Mesenteric fat pad (tissue), 1 donor: ENCODE data around the gene GRIPAP1. TPM values are rescaled to one million over a fixed set of nuclear protein-coding genes. Genes with fewer than 3 reads are reported as not detected.

ENCODE experiments used
- DNase-seq: peaks from one replicate; pipeline ENCODE4 v3.0.0-alpha.2; 2020; ENCODE audit warnings: low spot score
- total RNA-seq: library from RNA; stranded (reverse); fragmentation: NEBNext Ultra II Directional; extraction: Animal tissue kit (Norgen Biotek cat#: 25700); gene quantifications from one replicate; pipeline ENCODE4 v1.2.1, GENCODE V29; 2021
- donor health status: DM: yes; HTN: yes; CAD: no.

The GRIPAP1 gene
- total RNA-seq, 1 donor from 2014 or later, result 37.6 TPM

GRCh38 chrX:48961585-48962091 lies 40.4 kb downstream of the GRIPAP1 start:
- DNase-seq, result no peak

GRCh38 chrX:48960291-48960690 lies 41.8 kb downstream of the GRIPAP1 start:
- no peak for DNase-seq

GRCh38 chrX:48958635-48959094 lies 43.4 kb downstream of the GRIPAP1 start:
- DNase-seq, result no peak

DNA sequence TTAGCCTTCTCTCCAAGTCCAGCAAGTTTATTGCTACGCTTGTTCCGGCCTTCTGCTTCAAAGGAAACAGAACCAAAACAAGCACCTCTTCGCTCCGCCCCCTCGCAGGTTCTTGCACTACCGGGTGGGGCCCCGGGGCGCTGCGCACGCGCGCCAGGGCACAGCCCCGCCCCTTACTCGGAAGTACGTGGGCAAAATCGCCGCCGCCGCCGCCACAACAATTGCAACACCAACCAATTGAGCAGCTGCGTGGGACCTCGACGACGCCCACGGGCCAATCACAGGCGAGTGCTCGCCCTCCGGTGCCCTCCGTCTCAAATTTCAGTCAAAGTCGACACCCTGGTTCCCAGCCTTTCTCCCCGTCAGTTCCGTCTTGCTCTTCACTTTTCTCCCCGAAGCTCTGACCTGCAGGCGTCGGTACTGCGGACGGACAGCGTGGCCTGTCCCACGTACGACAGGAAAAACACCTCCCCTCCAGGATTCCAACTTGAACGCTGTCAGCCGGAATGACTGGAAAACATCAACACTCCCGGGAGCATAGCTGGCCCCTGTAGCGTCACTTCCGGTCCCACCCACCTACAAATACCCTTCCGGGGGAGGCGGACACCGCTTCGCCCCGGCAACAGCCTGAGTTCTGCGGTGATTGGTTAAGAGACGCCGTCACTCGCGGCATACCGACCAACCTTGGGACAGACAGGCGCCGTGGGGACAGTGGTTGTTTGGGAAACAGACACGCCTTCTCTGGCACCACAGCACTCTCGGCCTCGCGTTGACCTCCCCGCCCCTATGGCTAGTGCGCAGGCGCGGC lies 44.0 kb downstream of the GRIPAP1 start:
- DNase-seq, result peak; percentile 97

DNA sequence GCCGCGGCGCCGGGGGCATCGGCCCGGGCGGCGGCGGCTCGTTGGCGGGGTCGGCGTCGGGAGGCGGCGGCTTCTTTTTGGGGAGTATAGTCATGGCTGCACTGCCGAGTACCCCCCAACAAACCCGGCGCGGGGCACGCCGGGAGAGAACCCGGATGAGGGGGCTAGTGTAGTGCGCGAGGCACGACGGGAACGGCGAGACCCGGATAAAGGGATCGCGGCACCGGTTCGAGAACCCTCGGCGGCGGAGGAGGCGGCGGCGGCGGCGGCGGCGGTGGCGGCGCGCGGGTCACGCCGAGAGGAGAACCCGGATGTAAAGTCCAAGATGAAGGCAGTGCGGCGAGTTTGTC lies 44.6 kb downstream of the GRIPAP1 start, which contains the start of gene OTUD5:
Gene OTUD5, minus strand, starts transcription at position 131 of the 350 bp plus-strand sequence. Its CDS starts 37 bp downstream, at position 94.
- DNase-seq, result no peak

GRCh38 chrX:48956728-48957414 lies 45.2 kb downstream of the GRIPAP1 start:
- no peak for DNase-seq

DNA sequence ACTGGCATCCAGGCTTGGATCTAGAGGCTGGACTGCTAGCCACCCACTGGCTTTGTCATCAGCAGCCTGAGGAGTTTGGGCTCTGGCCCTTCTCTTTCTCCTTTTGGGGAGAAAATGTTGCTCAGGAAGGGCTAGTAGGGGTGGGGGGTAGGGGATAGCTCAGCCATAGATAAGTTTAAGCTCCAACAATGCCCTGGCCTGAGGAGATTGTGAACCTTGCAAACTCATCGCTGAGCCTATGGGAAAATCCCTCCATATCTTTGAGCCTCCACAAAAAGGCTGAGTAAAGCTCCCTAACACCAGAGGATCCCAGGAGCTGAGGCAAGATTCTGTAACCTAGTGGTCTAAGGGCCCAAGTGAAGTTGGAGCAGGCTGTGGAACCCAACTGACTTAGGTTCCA lies 53.5 kb downstream of the GRIPAP1 start:
- no peak for DNase-seq

GRCh38 chrX:48945517-48946348 lies 56.3 kb downstream of the GRIPAP1 start:
- no peak for DNase-seq

GRCh38 chrX:48942895-48943294 lies 59.2 kb downstream of the GRIPAP1 start:
- no peak for DNase-seq

- no peak for DNase-seq
These were observed 61.6 kb downstream of the GRIPAP1 start for GRCh38 chrX:48940404-48940955.

DNA sequence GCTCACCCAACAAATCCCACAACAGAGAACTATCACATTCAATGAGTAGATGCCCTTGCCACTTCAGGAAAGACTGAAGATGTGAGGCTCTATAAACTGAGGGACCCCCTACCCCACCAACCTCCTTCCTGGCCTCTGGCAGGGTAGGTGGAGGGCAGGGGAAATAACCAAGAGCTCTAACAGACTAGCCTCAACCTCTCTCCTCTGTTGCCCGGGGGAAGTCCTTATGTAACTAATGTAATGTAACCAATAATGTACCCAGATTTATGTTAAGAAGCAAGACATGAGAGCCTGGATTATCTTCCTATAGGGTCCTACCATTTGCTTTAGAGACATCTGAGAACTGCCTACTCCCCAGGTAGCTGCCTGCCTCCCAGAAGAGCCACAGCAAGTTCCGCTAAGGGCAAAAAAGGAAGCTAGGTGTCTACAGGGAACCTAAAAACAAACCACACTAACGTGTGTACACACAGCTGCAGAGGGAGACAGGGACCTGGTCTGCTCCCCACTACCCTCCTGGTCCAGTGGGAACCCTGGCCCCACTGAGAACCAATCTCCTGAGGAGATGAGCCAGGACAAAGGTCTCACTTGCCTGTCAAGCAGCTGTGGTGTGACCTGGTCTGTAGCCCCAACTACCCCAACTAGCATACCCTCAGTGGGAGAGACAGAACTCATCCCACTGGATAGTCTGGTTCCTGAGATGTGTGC lies 62.4 kb downstream of the GRIPAP1 start:
- DNase-seq, result no peak

DNA sequence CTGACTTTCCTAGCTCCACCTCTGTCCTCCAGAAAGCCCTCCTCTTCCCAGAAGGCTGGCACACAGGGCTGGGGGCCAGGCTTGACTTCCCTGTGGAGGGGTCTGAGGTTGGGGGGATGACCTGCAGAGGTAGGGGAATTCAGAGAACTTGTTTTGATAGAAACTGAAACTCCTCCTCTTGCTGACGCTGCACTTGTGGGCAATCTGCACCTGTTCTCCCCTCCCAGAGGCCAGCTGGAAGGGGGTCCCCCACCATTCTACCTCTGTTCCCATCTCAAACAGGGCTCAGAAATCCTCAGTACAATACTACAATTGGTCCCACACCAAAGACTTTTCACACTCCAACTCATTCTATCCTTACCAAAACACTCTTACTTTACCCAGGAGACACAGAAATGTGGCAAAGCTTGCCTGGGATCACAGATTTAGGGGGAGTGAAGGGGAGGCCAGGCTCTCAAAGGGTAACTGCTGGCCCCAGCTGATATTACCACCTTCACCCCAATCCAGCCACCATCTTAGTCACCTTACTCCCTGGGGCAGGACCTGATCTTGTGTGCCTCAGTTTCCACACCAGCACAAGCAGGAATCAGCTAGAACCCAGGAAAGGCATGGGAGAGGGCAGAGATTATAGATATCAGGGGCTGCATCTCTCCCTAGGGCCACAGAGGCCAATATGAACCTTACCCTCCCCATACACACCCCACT lies 63.2 kb downstream of the GRIPAP1 start:
- no peak for DNase-seq

DNA sequence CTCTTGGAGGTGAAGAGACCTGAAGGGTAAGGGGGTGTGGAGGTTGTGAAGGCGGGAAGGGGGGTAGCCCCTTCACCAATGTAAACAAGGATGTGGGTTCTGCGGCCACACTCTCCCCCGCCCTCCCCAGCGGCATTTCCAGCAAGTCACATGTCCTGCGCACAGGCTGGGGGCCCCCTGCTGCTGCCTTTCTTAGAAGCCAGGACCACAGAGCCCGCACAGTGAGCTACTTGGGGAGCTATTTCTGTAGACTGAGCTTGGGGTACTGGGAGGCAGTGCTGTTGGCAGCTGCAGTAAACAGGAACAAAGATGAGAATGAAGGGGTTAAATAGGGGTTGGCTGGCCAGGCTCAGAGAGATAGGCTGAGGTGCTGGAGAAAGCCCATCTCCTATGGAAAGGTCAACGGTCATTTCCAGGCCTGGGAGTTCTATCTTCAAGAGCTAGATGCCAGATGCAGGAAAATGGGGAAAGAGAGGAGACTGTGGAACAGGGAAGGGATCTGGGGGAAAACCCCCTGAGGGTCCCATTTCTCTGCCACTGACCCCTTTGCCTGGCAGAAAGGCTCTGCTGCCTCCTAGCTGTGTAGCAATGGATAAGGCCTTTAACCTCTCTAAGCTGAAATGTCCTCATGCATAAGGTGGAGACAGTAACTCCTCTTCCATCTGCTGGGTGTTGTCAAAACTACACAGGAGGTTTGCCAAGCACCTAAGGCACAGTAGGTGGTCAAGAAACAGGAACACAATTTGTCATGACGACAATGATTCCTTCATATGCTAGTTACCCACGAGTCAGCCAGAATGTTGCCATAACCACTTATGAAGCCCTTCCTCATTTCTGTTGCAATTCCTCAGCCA lies 64.8 kb downstream of the GRIPAP1 start:
- no peak for DNase-seq

- no peak for DNase-seq
These were observed 65.5 kb downstream of the GRIPAP1 start for GRCh38 chrX:48936429-48937053.

GRCh38 chrX:48935301-48935670 lies 66.8 kb downstream of the GRIPAP1 start:
- DNase-seq, result no peak

DNA sequence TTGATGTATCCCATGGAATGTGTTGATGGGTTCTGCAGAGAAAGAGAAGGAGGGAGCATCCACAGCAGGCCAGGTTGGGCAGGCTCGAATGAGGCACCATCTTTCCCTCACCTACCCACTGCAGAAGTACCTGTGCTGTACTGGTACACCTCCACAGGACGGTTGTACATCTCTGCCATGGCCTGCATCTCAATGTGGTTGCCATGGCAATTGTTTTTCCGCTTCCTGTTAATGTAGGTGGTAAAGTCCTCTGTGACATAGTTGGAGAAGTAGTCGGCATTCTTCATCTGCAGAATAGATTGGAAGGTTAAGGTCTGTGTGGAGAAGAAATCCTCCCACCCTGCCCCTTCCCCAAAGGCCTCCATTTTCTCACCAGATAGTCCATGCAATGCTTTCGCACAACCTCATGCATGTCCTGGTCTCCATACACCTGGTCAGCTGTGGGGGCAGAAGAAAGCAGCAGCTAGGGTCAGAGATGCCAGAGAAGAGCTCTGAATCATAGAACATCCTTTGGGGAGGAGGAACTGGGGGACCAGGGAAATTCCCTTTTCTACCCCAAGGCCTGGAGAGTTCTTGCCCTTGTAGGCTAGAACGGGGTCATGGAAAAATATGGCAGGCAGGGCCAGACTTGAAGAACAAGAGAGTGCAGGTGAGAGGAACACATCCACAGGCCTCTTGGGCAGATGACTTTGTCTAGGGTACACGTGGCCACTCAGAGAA lies 67.3 kb downstream of the GRIPAP1 start:
- no peak for DNase-seq

DNA sequence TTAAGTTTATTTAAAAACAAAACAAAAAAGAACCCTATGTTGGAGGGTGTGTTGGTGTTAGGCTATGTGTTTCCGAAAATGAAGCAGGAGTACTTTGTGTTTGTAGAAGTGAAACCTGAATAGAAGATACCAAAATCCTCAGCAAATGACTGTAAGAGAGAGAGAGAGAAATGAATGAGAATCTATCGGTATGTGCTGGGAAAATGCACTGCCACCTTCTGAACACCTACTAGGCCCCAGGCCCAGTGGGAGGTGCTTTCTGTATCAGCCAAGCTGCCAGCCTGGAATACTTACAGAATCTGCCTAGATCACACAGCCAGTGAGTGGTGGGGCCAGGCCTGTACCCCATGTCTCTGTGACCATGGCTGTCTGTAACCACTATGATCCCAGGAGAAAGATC lies 68.3 kb downstream of the GRIPAP1 start:
- DNase-seq, result no peak
